Neural progenitor cell (in vitro differentiated cells): ENCODE measurements around the gene TMEM242. TPM values are rescaled to one million over a fixed set of nuclear protein-coding genes. Genes with fewer than 3 reads are reported as not detected.
A peak's percentile ranks its signal among the peaks of the same experiment; 100 is the strongest.

Experiments
- DNase-seq: peaks from one replicate; pipeline ENCODE4 v3.0.0-alpha.2; 2016; ENCODE audit warnings: low spot score
- H2AFZ ChIP-seq: fragments of 200-600 bp; sonication (generic); replicated peaks from 2 replicates; pipeline ENCODE4 v1.6.1; 2016; ENCODE audit warnings: antibody characterized with exemption
- H3F3A ChIP-seq: fragments of 200-600 bp; sonication (generic); 2 replicates; pipeline ENCODE4 v1.6.1; 2016; ENCODE audit warnings: antibody characterized with exemption, low read depth
- H3K27ac ChIP-seq: fragments of 200-600 bp; sonication (generic); 2 replicates; pipeline ENCODE4 v1.5.1; 2016; ENCODE audit warnings: mild to moderate bottlenecking
- H3K27me3 ChIP-seq: fragments of 200-600 bp; sonication (generic); 2 replicates; pipeline ENCODE4 v1.6.1; 2016; ENCODE audit warnings: mild to moderate bottlenecking, moderate library complexity
- H3K36me3 ChIP-seq: fragments of 200-600 bp; sonication (generic); 2 replicates; pipeline ENCODE4 v1.5.1; 2016
- H3K4me1 ChIP-seq: fragments of 200-600 bp; sonication (generic); 2 replicates; pipeline ENCODE4 v1.6.1; 2016; ENCODE audit warnings: mixed run types
- H3K4me2 ChIP-seq: fragments of 200-600 bp; sonication (generic); 2 replicates; pipeline ENCODE4 v1.6.1; 2016
- H3K4me3 ChIP-seq: fragments of 200-600 bp; sonication (generic); 2 replicates; pipeline ENCODE4 v1.5.1; 2016
- H3K79me2 ChIP-seq: fragments of 200-600 bp; sonication (generic); 2 replicates; pipeline ENCODE4 v1.6.1; 2016; ENCODE audit warnings: low read depth
- H3K9ac ChIP-seq: fragments of 200-600 bp; sonication (generic); 2 replicates; pipeline ENCODE4 v1.6.1; 2016
- H3K9me3 ChIP-seq: fragments of 200-600 bp; sonication (generic); 2 replicates; pipeline ENCODE4 v1.5.1; 2016; ENCODE audit warnings: low read depth
- H4K20me1 ChIP-seq: fragments of 200-600 bp; sonication (generic); 2 replicates; pipeline ENCODE4 v1.6.1; 2016; ENCODE audit warnings: low read depth
- H3K27ac Mint-ChIP-seq: 3 replicates; pipeline ENCODE4 v1.8.0; 2021; ENCODE audit warnings: mixed read lengths
- H3K27me3 Mint-ChIP-seq: 2 replicates; pipeline ENCODE4 v1.8.0; 2022; ENCODE audit warnings: low read depth, mild to moderate bottlenecking, inconsistent platforms, moderate library complexity, mixed read lengths; ENCODE audit not compliant: insufficient read depth
- H3K36me3 Mint-ChIP-seq: 3 replicates; pipeline ENCODE4 v1.8.0; 2021; ENCODE audit warnings: mixed read lengths
- H3K4me1 Mint-ChIP-seq: 3 replicates; pipeline ENCODE4 v1.8.0; 2021; ENCODE audit warnings: mixed read lengths
- H3K4me3 Mint-ChIP-seq: 3 replicates; pipeline ENCODE4 v1.8.0; 2021; ENCODE audit warnings: mild to moderate bottlenecking, moderate library complexity, mixed read lengths
- H3K9me3 Mint-ChIP-seq: 3 replicates; pipeline ENCODE4 v1.8.0; 2020; ENCODE audit warnings: mixed read lengths
- CTCF ChIP-seq: fragments of 200-600 bp; sonication (generic); IDR thresholded peaks from 2 replicates; pipeline ENCODE4 v1.5.1; 2017; ENCODE audit warnings: antibody characterized with exemption, mild to moderate bottlenecking
- EZH2 ChIP-seq: fragments of 200-600 bp; sonication (generic); IDR thresholded peaks from 2 replicates; pipeline ENCODE4 v1.6.1; 2017; ENCODE audit warnings: antibody characterized with exemption, mild to moderate bottlenecking, moderate library complexity
- EZH2phosphoT487 ChIP-seq: fragments of 200-600 bp; sonication (generic); IDR thresholded peaks from 2 replicates; pipeline ENCODE4 v1.6.1; 2017; ENCODE audit warnings: antibody characterized with exemption
- total RNA-seq: library from RNA; depleted of rRNA; stranded (reverse); fragments of >200 nt; gene quantifications from 2 replicates; pipeline ENCODE4 v1.2.3, GENCODE V29; 2015; ENCODE audit warnings: low replicate concordance

Gene TMEM242
- total RNA-seq, 1 donor from 2014 or later = 9.9 TPM

GRCh38 chr6:157316871-157317814, 6.2 kb downstream of the TMEM242 start:
- Histone ChIP-seq H3K9me3 (no peaks in the 10 kb centered on the region), H3K9ac (no peak overlapping the region), H2AFZ (no peak overlapping the region), H3K27ac (no peak overlapping the region), H3K79me2 (peaks cover 9% of the 10 kb centered on the region), H3K27me3 (no peaks in the 10 kb centered on the region), H3K36me3 (no peaks in the 10 kb centered on the region), H3F3A (peaks cover 8% of the 10 kb centered on the region), H3K4me1 (no peaks in the 10 kb centered on the region), H3K4me3 (no peak overlapping the region), H4K20me1 (no peaks in the 10 kb centered on the region), H3K4me2 (no peak overlapping the region)
- H3K4me3 Mint-ChIP-seq = no peak overlapping the region
- H3K9me3 Mint-ChIP-seq = no peaks in the 10 kb centered on the region
- peaks cover under 1% of the 10 kb centered on the region for H3K27me3 Mint-ChIP-seq
- H3K36me3 Mint-ChIP-seq = peaks cover 12% of the 10 kb centered on the region
- TF ChIP-seq EZH2 (no peak), CTCF (no peak), EZH2phosphoT487 (no peak)
- H3K27ac Mint-ChIP-seq = no peak overlapping the region
- H3K4me1 Mint-ChIP-seq = peaks cover 4% of the 10 kb centered on the region
- no peak for DNase-seq

- Histone ChIP-seq H2AFZ (no peak overlapping the region), H3K79me2 (no peaks in the 10 kb centered on the region), H3F3A (peaks cover 8% of the 10 kb centered on the region), H3K4me2 (no peak overlapping the region), H3K9ac (no peak overlapping the region), H4K20me1 (no peaks in the 10 kb centered on the region), H3K4me1 (no peaks in the 10 kb centered on the region), H3K9me3 (no peaks in the 10 kb centered on the region), H3K4me3 (no peak overlapping the region), H3K27ac (no peak overlapping the region), H3K36me3 (no peaks in the 10 kb centered on the region), H3K27me3 (no peaks in the 10 kb centered on the region)
- Mint-ChIP-seq H3K27ac (no peak overlapping the region), H3K36me3 (peaks cover 21% of the 10 kb centered on the region), H3K27me3 (peaks cover 2% of the 10 kb centered on the region), H3K4me1 (no peaks in the 10 kb centered on the region), H3K9me3 (no peaks in the 10 kb centered on the region), H3K4me3 (no peak overlapping the region)
- peak; percentile 72 for DNase-seq
- peak; percentile 90 for TF ChIP-seq CTCF
- no peak for TF ChIP-seq EZH2
Observed at GRCh38 chr6:157314705-157315321, 8.5 kb downstream of the TMEM242 start.

DNA sequence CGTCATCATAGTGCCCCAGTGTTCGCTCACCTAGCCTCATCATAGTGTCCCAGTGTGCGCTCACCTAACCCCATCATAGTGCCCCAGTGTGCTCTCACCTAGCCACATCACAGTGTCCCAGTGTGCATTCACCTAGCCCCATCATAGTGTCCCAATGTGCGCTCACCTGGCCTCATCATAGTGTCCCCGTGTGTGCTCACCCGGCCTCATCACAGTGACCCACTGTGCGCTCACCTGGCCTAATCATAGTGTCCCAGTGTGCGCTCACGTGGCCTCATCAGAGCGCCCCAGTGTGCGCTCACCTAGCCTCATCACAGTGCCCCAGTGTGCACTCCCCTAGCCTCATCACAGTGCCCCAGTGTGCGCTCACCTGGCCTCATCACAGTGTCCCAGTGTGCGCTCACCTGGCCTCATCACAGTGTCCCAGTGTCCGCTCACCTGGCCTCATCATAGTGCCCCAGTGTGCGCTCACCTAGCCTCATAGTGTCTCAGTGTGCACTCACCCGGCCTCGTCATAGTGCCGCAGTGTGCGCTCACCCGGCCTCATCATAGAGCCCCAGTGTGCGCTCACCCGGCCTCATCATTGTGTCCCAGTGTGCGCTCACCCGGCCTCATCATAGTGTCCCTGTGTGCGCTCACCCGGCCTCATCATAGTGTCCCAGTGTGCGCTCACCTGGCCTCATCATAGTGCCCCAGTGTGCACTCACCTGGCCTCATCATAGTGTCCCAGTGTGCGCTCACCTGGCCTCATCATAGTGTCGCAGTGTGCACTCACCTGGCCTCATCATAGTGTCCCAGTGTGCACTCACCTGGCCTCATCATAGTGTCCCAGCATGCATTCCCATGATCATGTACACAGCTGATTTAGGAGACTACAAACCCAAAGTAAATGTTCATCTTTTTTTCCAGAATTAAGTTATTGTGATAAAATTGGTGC, 9.5 kb downstream of the TMEM242 start:
- Histone ChIP-seq H3K4me1 (no peaks in the 10 kb centered on the region), H3K79me2 (no peaks in the 10 kb centered on the region), H3K36me3 (no peaks in the 10 kb centered on the region), H3K9ac (no peak overlapping the region), H3K27ac (no peak overlapping the region), H4K20me1 (peaks cover 5% of the 10 kb centered on the region), H3F3A (peaks cover 8% of the 10 kb centered on the region), H3K9me3 (no peaks in the 10 kb centered on the region), H3K4me3 (no peak overlapping the region), H2AFZ (no peak overlapping the region), H3K27me3 (no peaks in the 10 kb centered on the region), H3K4me2 (no peak overlapping the region)
- DNase-seq = no peak
- TF ChIP-seq EZH2 = no peak
- no peak overlapping the region for H3K27ac Mint-ChIP-seq
- no peak overlapping the region for H3K4me3 Mint-ChIP-seq
- H3K27me3 Mint-ChIP-seq = peaks cover 2% of the 10 kb centered on the region
- no peaks in the 10 kb centered on the region for H3K9me3 Mint-ChIP-seq
- peaks cover 21% of the 10 kb centered on the region for H3K36me3 Mint-ChIP-seq
- H3K4me1 Mint-ChIP-seq = peaks cover under 1% of the 10 kb centered on the region
